ENCODE measurements around the gene CTNNA1. TPM values are rescaled to one million over a fixed set of nuclear protein-coding genes. Genes with fewer than 3 reads are reported as not detected.
"Not testable (repeated sequence)": the region's sequence is repeated elsewhere in the genome, so short reads cannot be mapped to it uniquely, and the experiment has no call there.

CTNNA1 gene
- total RNA-seq, 1 donor from 2014 or later, result 331 TPM

DNA sequence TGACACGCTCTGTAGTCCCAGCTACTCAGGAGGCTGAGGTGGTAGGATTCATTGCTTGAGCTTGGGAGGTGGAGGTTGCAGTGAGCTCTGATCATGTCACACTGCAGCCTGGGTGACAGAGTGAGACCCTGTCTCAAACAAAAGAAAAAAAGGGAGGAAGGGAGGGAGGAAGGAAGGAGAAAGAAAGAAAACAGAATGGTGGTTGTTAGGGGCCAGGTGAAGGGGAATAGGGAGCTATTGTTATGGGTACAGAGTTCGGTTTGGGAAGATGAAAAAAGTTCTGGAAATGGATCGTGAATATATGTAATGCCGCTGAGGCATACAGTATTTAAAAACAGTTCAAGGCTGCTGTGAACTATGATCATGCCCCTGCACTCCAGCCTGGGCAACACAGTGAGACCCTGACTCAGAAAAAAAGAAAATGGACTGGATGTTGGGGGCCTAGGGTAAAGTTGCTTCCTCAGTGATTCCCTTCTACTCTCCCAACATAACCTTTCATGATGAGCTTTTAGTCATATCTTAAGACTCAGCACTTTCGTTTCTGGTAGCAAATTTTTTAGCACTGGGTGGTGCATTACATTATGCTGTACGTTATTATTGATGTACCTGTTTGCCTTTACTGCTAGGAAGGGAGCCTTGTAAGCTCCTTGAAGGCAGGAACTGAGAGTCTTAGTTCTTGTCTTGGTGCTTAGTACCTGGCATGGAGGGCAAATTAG is 4.0 kb downstream of the CTNNA1 start:
- no peak for DNase-seq (ENCODE audit: low read depth)

DNA sequence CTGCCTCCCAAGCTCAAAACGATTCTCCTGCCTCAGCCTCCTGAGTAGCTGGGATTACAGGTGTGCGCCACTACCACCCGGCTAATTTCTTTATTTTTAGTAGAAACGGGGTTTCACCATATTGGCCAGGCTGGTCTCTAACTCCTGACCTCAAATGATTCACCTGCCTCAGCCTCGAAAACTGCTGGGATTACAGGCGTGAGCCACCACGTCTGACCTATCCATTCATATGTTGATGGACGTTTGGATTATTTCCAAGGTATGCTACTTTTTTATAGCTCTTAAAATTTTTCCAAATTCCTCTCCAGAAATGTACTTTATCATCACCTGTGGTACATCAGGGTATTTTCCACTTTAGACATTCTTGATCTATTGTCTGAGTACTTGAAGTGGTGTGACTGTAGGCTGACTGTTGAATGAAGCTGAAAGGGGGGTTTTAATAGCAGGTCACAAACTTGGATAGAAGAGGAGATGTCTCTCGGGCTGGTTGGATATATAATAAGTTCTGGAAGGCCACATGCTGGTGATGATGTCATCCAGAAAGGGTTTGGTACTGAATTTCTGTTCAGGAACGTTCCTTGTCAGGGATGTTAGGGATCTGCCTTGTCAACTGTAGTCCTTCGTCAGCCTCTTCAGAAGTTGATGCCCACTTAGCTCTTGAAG is 7.4 kb downstream of the CTNNA1 start:
- DNase-seq (ENCODE audit: low read depth), result no peak
- no peak overlapping the region for H3K4me3 ChIP-seq (ENCODE audit: low read depth, low read length)
- TF ChIP-seq, protein P1, sequence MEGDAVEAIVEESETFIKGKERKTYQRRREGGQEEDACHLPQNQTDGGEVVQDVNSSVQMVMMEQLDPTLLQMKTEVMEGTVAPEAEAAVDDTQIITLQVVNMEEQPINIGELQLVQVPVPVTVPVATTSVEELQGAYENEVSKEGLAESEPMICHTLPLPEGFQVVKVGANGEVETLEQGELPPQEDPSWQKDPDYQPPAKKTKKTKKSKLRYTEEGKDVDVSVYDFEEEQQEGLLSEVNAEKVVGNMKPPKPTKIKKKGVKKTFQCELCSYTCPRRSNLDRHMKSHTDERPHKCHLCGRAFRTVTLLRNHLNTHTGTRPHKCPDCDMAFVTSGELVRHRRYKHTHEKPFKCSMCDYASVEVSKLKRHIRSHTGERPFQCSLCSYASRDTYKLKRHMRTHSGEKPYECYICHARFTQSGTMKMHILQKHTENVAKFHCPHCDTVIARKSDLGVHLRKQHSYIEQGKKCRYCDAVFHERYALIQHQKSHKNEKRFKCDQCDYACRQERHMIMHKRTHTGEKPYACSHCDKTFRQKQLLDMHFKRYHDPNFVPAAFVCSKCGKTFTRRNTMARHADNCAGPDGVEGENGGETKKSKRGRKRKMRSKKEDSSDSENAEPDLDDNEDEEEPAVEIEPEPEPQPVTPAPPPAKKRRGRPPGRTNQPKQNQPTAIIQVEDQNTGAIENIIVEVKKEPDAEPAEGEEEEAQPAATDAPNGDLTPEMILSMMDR (conservative IDR thresholded peaks at IDR 0.05; ENCODE audit: low read depth, low read length), result no peak

More for the DNA sequence above, 4.0 kb downstream of the CTNNA1 start:
- TF ChIP-seq, protein P1 (conservative IDR thresholded peaks at IDR 0.05; ENCODE audit: low read depth, low read length), result no peak
- no peak overlapping the region for H3K4me3 ChIP-seq (ENCODE audit: low read depth, low read length)

DNA sequence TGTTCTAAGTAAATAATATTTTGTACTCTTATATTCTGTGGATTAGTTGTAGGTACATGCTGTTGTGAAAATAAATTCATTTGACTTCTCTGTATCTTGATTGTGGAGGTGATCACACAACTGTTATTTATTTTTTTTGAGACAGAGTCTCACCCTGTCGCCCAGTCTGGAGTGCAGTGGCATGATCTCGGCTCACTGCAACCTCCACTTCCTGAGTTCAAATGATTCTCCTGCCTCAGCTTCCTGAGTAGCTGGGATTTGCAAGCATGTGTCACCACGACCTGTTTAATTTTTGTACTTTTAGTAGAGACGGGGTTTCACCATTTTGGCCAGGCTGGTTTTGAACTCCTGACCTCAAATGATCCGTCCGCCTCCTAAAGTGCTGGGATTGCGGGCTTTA is 7.9 kb downstream of the CTNNA1 start:
- H3K4me3 ChIP-seq (ENCODE audit: low read depth, low read length); DNase-seq (ENCODE audit: low read depth): not testable (repeated sequence)

DNA sequence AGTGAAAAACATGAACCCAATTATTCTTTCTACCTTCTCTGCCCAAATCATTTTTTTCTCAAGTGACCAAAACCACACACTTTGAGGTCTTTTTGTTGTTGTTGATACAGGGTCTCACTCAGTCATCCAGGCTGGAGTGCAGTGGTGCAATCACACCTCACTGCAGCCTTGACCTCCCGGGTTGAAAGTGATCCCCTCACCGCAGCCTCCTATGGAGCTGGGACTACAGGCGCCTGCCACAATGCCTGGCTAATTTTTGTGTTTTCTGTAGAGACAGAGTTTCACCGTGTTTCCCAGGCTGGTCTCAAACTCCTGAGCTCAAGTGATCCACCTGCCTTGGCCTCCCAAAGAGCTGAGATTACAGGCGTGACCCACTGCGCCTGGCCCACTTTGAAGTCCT is 8.4 kb downstream of the CTNNA1 start:
- not testable (repeated sequence) for DNase-seq (ENCODE audit: low read depth); H3K4me3 ChIP-seq (ENCODE audit: low read depth, low read length)

DNA sequence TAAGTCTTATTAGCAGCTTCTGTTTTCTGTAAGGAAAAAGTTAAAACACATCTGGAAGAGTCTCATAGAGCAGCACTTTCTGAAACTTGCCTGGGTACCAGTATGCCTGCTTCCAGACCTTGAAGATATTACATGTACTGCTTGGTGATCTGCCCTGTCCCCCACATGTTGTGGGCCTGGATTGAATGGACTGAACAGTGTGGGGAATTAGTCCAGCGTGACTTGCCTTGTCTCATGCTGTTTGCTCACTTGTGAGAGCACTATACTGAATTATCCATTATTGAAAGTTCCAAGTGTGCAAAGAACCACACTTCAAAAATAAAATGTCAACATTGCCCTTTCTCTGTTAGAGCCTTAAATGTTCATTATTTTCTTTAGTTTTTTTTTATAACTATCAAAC is 8.9 kb downstream of the CTNNA1 start:
- DNase-seq (ENCODE audit: low read depth), result no peak
- no peak overlapping the region for H3K4me3 ChIP-seq (ENCODE audit: low read depth, low read length)
- TF ChIP-seq, protein P1 (conservative IDR thresholded peaks at IDR 0.05; ENCODE audit: low read depth, low read length), result no peak

DNA sequence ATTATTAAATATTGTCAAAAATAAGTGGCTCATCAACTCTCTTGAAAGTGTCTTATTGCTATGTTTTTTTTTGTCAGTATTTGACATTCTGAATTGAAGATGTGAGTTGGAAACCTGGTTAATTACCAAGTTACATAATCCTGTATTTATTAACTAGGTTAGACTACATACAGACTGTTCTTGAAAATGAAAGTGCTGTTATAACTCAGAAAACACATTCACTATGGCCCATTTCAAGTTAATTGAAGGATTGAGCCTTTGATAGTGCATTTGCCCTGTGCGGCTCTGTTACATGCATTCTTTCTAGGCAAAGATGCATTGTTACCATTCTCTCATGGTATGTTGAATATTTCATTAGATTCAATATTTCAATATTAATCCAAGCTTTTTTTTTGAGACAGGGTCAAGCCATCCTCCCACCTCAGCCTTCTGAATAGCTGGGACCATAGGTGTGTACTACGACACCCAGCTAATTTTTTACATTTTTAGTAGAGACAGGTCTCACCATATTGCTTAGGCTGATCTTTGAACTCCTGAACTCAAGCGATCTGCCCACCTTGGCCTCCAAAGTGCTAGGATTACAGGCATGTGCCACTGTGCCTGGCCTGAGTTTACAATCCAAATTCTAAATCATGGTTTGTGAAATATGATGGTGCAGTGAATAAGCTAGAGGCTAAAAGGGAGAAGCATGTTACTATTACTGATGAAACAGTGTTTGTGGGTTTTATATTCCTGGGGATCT is 10.0 kb downstream of the CTNNA1 start:
- TF ChIP-seq, protein P1 (conservative IDR thresholded peaks at IDR 0.05; ENCODE audit: low read depth, low read length), result no peak
- DNase-seq (ENCODE audit: low read depth), result no peak
- peak overlapping the region; percentile 2 for H3K4me3 ChIP-seq (ENCODE audit: low read depth, low read length)

DNA sequence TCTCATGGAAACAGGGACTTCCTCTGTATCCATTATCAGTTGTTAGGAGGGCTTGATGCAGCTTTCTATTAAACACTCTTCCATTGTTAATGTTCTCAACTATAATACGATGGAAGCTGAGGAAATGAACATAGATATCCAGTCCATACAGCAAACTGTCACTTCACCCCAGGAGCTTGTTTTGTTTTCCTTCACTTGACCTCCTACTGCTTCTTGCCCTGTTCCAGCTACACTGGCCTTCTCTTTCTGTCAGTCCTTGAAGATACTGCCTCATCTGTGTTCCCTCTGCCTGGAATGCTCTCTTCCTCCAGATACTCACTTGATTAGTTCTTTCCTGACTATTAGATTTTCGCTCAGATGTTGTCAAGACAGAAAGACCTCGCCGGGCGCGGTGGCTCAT is 17.1 kb downstream of the CTNNA1 start:
- TF ChIP-seq, protein P1 (conservative IDR thresholded peaks at IDR 0.05; ENCODE audit: low read depth, low read length), result no peak
- no peak for DNase-seq (ENCODE audit: low read depth)
- no peak overlapping the region for H3K4me3 ChIP-seq (ENCODE audit: low read depth, low read length)

Data from epithelial cell of proximal tubule (primary cell).